Measurements from ENCODE around the gene IRS4.

IRS4 gene

DNA sequence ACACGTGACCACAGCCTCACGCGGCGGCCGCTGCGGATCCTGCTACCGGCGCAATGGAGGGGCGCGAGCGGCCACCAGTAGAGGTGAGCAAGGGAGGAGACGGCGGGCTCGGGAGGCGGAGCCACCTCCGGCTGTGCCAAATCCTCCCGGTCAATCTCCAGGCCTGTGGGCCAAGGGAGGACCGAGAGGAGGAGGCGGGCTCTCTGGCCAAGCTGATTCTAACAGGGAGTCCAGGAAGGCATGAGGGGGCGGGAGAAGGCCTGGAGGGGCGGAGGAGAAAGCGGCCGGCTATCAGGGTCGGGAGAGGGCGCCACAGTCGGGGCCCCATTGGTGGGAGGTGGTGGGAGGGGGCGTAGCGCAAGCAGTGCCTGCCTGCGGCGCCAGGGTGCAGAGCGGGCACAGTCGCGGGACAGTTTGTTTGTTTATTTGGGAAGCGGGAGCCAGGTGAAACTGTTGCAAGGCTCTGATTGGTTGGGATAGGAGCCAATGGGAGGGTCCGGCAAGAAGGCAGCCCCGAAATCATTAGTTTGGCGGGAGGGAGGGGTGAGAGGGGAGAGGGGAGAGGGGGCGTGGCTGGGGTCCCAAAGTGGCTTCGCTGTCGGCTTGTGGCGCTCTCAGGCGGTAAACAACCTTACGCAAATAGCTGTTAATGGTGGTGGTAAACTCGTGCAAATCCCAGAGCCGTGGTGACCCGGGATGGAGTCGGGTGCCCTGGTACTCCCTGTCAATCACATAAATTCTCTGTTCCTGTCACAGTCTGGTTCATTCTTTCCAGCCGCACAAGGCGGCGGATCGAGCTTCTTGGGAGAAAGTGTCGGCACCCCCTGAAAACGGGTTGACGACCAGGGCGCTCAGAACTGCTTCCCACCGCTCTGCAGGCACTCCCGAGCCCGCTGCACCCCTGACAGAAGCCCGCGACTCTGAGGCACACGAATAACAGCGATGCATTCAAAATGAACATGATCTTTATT is at the start of gene IRS4:
Gene IRS4, minus strand, starts transcription at position 55 of the 971 bp plus-strand sequence.
- DNase-seq (ENCODE audit: low read depth in 3 of 3), result no peak

DNA sequence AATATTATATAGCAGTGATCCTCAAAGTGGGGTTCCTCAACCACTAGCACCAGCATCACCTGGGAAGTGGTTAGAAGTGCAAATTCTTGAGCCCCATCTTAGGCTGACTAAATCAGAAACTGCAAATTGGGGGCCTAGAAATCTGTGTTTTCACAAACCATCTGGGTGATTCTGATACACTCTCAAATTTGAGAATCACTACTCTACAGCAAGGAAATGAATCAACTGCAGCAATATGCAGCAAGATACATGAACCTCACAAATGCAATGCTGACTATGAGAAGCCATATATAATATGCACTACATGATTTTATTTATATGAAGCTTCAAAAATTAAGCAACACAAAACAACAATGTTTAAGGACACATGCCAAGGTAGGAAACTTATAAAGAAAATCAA is 36.2 kb upstream of the IRS4 start:
- DNase-seq (ENCODE audit: low read depth in 3 of 3), result no peak

DNA sequence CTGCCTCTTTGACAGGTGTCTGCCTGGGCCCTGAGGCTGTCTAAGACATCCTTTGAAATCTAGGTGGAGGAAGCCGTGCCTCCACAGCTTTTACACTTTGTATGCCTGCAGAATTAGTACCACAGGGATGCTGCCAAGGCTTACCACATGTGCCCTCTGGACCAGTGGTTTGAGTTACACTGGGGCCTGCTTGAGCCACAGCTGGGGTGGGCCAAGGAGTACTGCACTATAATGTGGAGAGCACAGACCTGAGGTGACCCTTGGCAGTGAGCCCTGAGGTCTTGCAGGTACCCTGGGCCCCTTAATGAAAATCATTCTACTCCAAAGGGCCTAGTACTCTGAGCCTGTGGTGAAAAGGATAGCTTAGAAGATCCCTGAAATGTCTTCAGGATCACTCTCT is 27.2 kb upstream of the IRS4 start:
- DNase-seq (ENCODE audit: low read depth in 3 of 3), result no peak

DNA sequence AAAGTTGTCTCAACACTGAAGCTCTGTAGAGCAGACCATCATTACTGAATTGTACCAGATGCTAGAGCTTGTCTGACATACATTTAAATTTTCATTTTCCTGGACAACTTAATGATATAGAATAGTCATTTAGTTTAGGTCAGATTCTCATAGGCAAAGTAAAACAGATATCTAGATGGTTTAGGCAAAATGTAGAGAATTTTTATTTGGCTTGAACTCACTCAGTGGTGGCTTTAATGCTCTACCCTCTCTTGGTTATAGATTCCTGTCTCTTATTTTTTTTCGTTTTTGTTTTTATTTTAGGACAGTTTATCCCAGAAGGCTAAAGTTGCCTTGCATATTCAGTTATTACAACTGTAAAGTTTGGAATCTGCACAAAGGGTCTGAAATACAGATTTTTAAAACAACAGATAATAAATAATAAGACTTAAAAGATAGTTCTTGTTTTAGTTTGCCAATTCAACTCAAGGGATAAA is 4.0 kb upstream of the IRS4 start:
- no peak for DNase-seq (ENCODE audit: low read depth in 3 of 3)

DNA sequence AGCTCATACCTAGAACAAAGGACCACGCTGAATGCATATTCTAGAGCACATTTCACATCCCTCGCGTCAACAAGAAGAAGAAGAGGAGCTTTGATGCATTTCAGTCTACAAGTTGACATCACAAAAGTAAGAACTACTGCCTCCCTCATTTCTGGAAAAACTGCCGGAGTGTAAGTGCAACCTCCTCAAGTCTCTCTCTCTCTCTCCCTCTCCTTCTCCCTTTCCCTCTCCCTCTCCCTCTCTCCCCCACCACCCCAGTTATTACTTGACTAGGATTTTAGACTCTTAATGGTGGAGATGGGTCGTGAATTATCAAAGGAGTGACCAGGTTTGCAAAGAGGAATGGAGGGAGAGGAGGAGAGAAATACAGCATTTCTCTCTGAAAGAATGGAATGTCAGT is 1.4 kb upstream of the IRS4 start:
- no peak for DNase-seq (ENCODE audit: low read depth in 3 of 3)

DNA sequence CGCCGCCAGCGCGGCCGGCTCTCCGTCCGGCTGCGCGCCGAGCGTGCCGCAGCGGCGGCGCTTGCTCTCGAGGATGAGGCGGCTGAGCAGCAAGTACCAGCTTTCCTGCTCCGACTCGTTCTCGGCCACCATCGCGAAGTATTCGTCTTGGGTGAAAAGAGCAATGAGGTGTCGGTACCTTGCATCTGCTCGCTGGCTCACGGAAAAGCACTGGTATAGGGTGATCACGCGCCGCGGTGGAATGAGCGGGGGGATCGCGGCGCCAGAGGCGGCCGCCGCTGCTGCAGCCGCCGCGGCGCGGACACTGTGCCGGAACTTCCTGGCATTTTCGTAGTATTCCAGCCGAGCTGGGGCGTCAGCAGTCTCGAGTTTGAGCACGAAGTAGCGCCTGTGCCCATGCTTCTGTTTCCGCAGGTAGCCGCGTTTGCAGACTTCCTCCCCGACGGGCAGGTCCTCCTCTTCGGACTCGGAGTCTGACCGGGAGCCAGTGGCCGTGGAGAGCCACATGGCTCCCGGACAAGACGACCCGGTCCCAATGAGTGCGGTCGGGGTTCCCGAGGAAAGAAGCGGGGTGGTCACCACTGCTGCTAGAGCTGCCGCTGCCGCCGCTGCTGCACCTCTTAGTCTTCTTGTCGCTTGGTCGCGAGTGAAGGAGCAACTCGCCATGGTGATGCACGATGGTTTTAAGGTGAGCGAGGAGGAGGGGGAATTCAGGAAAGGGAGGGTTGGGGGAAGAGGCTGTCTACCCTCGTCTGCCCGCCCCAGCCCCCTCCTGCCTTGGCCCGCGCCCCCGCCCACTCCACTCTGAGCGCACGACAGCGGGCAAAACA is 469 bp downstream of the IRS4 start:
- no peak for DNase-seq (ENCODE audit: low read depth in 3 of 3)

DNA sequence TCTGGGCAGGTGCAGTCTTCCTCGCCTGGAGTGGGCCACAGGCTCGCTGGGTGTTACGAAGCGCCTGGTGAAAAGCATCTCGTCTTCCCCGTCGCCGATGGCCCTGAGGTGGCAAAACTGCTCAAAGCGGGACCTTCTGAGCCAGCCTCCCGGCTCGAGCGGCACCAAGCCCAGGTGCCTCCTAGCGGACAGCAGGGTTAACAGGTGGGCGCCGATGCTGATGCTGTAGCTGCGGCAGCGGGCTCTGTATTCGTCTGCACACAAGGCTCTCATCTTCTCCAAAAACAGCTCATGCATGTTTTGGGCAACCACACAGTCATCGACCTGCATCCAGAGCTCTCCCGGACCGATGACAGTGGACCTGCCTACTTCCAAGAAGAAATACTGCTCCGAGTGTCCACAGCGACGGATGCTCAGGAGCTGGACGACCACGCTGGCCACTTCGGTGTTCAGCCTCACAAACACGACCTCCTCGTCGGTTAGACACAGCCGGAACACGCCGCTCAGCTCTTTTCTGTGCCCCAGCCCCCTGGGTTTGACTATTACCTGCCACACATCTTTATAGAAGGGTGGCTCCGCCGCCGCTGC is 1.2 kb downstream of the IRS4 start:
- no peak for DNase-seq (ENCODE audit: low read depth in 3 of 3)

DNA sequence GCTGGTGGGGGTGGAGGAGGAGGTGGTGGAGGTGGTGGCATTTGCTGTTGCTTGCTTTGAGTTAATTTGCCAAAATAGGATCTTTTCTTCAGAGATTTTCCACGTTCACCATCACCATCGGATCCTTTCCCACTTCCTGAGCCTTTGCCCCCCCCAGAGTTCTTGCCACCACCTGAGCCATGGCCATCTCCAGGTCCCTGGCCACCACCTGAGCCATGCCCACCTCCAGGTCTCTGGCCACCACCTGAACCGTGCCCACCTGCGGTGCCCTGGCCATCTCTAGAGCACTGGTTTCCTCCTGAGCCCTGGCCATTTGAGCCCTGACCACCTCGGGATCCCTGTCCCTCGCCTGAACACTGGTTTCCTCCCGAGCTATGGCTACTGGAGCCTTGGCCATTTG is 1.9 kb downstream of the IRS4 start:
- DNase-seq (ENCODE audit: low read depth in 3 of 3), result no peak

DNA sequence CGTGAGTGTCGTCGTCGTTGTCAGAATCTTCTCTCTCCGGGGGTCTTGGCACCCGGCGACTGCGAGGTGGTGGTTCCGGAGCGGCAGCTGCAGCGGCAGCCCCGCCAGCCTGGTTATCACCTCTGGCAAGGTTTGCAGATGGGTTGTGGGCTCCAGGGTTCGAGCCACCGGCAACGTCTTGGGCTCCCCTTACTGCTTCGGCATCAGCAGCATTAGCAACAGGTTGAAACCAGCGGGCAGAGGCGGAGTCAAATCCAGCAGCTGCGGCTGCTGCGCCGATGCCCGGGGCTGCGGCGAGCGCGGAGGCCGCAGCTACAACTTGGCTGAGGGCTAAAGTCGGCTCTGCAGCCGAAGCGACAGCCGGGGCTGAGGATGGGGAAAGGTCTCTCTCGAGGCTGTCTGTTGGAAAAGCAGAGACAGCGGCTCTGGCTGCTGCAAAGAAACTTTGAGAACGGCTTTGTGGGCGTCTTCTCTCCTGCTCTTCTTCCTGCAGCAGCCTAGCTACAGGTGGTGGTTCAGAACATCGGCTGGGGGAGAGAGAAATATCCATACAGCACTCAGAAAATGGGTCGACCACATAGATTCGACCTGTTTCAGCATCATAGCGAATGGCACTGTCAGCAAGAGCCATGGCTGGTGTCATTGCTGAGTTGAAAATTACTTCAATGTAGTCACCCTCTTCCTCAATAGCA is 3.6 kb downstream of the IRS4 start:
- no peak for DNase-seq (ENCODE audit: low read depth in 3 of 3)

DNA sequence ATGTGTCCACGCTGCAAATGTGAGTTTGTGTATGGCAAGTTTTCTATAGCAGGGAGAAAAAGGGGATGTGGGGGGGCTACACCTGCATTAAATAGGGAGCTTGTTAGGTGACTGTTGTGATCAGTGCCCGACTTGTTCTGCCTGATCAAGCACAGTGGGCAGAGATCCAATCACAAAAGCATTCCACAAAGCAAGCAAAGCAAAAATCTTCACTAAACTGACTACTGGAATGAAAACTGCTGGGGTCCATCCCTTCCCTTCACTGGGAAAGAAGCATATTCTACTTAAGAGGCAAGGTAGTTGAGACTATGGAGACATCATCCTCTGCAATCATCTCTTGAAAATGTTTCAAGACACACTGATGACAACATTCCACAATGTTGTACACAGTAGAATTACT is 5.2 kb downstream of the IRS4 start:
- no peak for DNase-seq (ENCODE audit: low read depth in 3 of 3)

DNA sequence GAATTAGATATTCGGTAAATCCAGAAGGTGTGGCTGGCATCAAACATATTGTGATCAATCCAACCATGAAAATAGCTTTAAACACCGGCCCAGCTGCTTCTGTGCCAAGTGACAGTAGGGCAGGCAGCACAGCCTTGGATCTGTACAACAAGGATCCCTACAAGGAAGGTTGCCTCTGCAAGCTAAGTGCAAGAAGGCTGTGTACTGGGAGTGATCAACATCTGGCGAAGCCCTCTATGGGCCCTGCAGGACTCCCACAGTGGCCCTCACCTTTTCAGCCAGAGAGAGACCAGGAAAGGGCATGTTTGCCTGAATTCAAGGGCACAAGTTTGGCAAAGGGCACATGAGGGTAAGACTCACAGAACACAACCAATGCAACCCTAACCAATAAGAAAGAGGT is 9.6 kb downstream of the IRS4 start:
- DNase-seq (ENCODE audit: low read depth in 3 of 3), result no peak

DNA sequence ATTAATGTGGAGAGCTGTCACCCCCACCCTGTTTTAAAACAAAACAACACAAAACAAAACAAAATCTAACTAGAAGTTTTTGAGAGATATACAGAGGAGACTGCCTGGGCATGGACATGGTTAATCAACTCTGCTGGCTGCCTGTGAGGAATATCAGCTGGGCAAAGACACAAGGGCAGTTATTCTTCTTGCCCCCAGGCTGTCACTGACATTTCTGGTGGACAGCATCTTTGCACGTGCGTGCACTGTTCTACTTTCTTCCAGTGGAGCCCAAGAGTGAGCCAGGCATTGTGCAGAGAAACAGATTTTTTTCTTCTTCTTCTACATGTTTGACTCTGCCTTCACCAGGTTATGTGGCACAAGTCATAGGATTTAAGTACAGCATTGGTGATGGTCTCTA is 13.8 kb downstream of the IRS4 start:
- no peak for DNase-seq (ENCODE audit: low read depth in 3 of 3)

DNA sequence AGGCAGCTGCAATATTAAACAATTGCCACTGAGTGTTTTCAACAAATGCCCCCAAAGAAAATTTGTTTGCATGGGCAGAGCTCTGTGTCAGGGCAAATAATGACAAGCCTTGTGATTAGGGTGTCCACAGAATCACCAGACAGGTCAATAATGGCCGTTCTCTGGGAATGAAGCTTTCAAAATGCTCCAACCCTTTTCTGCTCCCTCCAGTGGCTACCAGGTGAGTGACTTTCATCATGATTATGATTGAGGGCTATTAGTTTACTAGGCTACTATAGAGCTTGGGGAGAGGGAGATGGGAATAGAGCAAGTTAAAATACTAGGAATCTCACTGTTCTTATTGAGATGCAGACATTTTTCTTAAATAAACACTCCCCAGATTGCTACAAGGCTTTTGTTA is 23.5 kb downstream of the IRS4 start:
- DNase-seq (ENCODE audit: low read depth in 3 of 3), result no peak

DNA sequence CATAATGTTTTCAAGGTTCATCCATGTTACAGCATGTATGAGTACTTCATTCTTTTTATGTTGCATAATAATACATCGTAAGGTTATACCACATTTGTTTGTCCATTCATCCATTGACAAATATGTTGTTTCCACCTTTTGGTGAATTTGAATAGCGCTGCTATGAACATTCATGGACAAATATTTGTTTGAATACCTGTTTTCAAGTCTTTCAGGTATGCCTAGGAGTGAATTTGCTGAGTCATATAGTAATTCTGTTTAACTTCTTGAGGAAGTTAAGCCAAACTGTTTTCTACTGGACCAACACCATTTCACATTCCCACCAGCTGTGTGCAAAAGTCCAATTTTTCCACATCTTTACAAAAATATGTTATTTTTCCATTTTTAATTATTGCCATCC is 31.5 kb downstream of the IRS4 start:
- no peak for DNase-seq (ENCODE audit: low read depth in 3 of 3)

DNA sequence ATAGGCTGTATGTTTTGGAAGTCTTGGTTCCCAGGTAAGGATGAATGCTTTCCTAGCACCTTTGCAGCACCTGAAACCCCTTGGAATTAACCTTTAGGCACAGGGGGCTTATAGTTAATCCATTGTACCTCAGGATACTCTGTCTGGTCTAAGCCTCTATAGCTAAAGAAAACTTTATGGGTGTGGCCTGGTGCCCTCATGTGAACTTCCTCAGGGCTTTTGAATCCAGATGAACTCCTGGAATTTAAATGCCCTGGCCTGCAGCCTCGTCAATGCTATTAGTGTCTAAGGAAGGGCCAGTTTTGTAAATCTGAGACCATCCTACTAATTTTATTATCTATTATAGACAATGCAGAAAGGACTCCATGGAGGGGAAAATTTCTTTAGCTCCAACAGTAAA is 33.8 kb downstream of the IRS4 start:
- no peak for DNase-seq (ENCODE audit: low read depth in 3 of 3)

DNA sequence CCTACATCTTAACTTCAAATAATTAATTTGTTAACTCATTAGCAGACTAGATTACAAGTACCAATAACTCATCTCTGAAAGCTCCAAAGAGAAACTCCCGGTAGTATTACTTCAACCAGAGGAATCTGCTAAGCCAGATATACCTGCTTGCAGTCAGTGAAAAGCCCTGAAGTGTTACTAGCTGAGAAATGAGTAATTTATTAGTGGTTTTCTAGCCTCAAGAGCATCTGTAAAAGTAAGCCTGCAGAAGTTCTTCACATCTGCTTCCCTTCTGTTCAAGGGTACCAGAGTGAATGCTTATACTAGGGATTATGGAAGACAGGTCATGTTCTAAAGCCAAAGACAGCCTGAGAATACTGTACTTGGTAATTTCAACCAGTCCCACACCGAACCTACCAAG is 34.7 kb downstream of the IRS4 start:
- DNase-seq (ENCODE audit: low read depth in 3 of 3), result no peak

DNA sequence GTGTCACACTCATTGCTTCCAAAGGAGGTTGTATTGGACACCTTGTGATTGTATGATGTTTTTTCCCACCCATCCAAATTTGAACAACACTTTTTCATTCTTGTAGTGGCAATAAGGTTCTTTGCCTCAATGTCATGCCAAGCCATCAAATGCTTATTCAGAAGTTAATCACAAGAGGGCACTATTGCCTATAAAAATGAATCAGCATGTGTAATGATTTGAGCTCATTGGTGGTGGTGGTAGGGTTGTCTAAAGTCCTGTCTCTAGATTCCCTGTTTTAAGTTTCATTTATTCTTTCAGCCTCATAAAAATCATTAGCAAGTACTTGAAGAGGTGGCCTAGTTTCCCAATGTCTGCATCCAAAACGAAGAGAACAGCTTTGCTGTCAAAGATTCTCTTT is 37.0 kb downstream of the IRS4 start:
- no peak for DNase-seq (ENCODE audit: low read depth in 3 of 3)

DNA sequence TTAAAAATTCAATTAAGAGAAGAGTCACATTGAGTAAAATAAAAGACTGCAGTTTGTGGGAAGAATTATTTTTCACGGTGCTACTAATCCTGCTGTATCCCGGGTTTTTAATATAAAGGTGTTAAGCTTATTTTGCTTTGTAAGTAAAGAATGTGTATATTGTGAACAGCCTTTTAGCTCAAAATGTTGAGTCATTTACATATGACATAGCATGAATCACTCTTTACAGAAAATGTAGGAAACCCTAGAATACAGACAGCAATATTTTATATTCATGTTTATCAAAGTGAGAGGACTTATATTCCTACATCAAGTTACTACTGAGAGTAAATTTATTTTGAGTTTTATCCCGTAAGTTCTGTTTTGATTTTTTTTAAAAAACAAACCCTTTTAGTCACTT is 39.7 kb downstream of the IRS4 start:
- no peak for DNase-seq (ENCODE audit: low read depth in 3 of 3)
